ENCODE data around the gene PDE8B.

The PDE8B gene

DNA sequence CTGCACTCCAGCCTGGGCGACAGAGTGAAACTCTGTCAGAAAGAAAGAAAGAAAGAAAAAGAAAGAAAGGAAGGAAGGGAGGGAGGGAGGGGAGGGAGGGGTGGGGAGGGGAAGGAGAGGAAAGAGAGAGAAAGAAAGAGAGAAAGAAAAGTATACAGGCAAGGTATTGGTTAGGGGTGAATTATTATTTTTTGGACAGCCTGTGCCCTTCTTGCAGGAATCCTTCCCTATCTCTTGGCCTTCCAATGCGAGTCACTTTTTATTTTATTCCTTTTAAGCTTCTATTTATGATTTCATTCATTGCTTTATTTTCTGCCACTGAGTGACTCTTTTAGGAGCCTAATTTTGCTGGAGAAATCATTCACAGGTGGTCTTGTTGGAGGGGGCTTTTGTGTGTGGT, 98.7 kb downstream of the PDE8B start:
- Histone ChIP-seq H3K36me3 (replicated peaks; ENCODE audit: low read depth, low read length) (no peaks in the 10 kb centered on the region), H3K27ac (ENCODE audit: low read length) (no peak overlapping the region), H3K9me3 (ENCODE audit: insufficient read depth, low read length) (no peaks in the 10 kb centered on the region), H3K4me1 (ENCODE audit: low read length) (no peaks in the 10 kb centered on the region), H3K4me2 (ENCODE audit: low read length) (no peak overlapping the region), H3K9ac (ENCODE audit: low read length) (no peak overlapping the region), H2AFZ (ENCODE audit: low read depth, low read length) (no peak overlapping the region), H3K27me3 (ENCODE audit: low read depth, low read length) (no peaks in the 10 kb centered on the region), H4K20me1 (ENCODE audit: insufficient read depth, low read length) (no peaks in the 10 kb centered on the region), H3K79me2 (ENCODE audit: low read length) (no peaks in the 10 kb centered on the region), H3K4me3 (ENCODE audit: low read length) (no peak overlapping the region)
- TF ChIP-seq, protein P1, sequence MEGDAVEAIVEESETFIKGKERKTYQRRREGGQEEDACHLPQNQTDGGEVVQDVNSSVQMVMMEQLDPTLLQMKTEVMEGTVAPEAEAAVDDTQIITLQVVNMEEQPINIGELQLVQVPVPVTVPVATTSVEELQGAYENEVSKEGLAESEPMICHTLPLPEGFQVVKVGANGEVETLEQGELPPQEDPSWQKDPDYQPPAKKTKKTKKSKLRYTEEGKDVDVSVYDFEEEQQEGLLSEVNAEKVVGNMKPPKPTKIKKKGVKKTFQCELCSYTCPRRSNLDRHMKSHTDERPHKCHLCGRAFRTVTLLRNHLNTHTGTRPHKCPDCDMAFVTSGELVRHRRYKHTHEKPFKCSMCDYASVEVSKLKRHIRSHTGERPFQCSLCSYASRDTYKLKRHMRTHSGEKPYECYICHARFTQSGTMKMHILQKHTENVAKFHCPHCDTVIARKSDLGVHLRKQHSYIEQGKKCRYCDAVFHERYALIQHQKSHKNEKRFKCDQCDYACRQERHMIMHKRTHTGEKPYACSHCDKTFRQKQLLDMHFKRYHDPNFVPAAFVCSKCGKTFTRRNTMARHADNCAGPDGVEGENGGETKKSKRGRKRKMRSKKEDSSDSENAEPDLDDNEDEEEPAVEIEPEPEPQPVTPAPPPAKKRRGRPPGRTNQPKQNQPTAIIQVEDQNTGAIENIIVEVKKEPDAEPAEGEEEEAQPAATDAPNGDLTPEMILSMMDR (IDR thresholded peaks at IDR 0.05; ENCODE audit: low read depth, low read length), result no peak
- no peak for TF ChIP-seq EZH2phosphoT487 (IDR thresholded peaks at IDR 0.05; ENCODE audit: low read depth)

DNA sequence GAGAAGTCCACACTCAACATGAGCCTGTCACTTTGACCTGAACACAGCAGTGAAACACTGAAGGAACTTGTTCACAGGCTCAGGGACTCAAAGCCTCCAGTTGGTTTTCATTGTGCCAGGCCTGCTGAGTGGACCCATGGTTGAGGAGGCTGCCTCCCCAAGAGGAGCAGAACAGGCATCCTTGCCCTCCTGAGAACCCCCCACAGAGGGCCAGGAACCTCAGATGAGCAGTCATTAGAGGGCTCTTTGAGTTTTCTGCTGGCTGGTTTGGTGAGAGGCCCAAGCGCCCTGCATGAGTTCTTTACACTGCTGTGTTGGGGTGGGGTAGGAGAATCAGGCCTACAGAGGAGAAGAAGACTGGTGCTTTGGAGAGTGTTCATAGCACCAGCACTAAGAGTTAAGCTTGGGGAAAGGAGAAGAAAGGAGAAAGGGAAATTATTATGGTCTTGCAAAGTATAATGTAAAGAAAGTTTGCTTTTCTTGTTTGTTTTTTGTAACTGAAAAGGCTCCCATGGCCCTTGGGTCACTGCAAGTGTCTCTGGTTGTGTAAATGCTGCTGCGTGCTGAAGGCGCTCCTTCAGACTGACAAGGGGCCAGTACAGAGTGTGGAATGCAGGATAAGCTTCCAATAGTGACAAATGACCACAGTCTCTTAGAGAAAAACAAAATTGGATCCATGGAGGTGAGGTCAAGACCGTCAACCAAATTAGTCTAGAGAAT, 100.2 kb downstream of the PDE8B start:
- no peak overlapping the region for H3K4me2 ChIP-seq (ENCODE audit: low read length)
- no peaks in the 10 kb centered on the region for H3K9me3 ChIP-seq (ENCODE audit: insufficient read depth, low read length)
- H3K27me3 ChIP-seq (ENCODE audit: low read depth, low read length), result no peaks in the 10 kb centered on the region
- TF ChIP-seq, protein P1 (IDR thresholded peaks at IDR 0.05; ENCODE audit: low read depth, low read length), result no peak
- no peak for TF ChIP-seq EZH2phosphoT487 (IDR thresholded peaks at IDR 0.05; ENCODE audit: low read depth)
- H2AFZ ChIP-seq (ENCODE audit: low read depth, low read length), result no peak overlapping the region
- no peak overlapping the region for H3K4me3 ChIP-seq (ENCODE audit: low read length)
- no peaks in the 10 kb centered on the region for H4K20me1 ChIP-seq (ENCODE audit: insufficient read depth, low read length)
- no peak overlapping the region for H3K9ac ChIP-seq (ENCODE audit: low read length)
- H3K79me2 ChIP-seq (ENCODE audit: low read length), result no peaks in the 10 kb centered on the region
- no peak overlapping the region for H3K27ac ChIP-seq (ENCODE audit: low read length)
- H3K4me1 ChIP-seq (ENCODE audit: low read length), result peaks cover 7% of the 10 kb centered on the region
- no peaks in the 10 kb centered on the region for H3K36me3 ChIP-seq (replicated peaks; ENCODE audit: low read depth, low read length)

DNA sequence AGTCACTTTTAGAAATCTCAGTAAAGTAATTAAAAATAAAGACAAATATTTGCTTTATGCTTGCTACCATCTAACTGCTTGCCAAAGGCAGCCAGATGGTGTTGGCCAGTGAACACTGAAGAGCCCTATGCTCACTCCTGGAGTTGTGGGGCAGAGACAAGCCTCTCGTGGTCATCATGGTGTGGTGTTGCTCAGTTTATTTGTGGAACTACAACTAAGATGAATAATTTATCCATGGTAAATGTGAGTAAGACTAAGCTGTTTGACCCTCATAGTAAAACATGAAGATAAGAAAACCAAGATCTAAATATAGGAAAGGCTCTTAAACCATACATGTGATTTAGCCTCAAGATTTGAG, 100.7 kb downstream of the PDE8B start:
- Histone ChIP-seq H3K9ac (ENCODE audit: low read length) (no peak overlapping the region), H3K27me3 (ENCODE audit: low read depth, low read length) (no peaks in the 10 kb centered on the region), H3K9me3 (ENCODE audit: insufficient read depth, low read length) (no peaks in the 10 kb centered on the region), H2AFZ (ENCODE audit: low read depth, low read length) (no peak overlapping the region), H3K36me3 (replicated peaks; ENCODE audit: low read depth, low read length) (no peaks in the 10 kb centered on the region), H3K27ac (ENCODE audit: low read length) (no peak overlapping the region), H3K4me1 (ENCODE audit: low read length) (peaks cover 7% of the 10 kb centered on the region), H3K79me2 (ENCODE audit: low read length) (no peaks in the 10 kb centered on the region), H3K4me3 (ENCODE audit: low read length) (no peak overlapping the region), H4K20me1 (ENCODE audit: insufficient read depth, low read length) (no peaks in the 10 kb centered on the region), H3K4me2 (ENCODE audit: low read length) (no peak overlapping the region)
- TF ChIP-seq, protein P1 (IDR thresholded peaks at IDR 0.05; ENCODE audit: low read depth, low read length), result no peak

DNA sequence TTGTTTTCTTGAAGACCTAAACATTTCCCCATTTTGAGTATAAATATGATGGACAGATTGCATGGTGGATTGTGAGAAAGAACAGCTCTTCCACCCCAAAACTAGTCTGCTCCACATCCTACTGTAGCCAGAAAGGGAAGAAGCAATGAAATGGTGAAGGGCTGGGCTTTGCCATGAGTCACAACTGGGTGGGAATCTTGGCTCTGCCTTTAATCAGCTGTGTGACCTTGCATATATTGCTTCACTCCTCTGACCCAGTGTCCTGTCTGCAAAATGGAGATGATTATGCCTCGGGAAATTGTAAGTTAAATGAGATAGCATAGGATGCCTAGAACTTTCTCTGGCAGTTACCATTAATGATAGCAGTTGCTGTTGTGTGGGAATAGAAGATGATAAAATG, 101.9 kb downstream of the PDE8B start:
- H3K36me3 ChIP-seq (replicated peaks; ENCODE audit: low read depth, low read length), result no peaks in the 10 kb centered on the region
- no peak overlapping the region for H3K4me3 ChIP-seq (ENCODE audit: low read length)
- H3K27ac ChIP-seq (ENCODE audit: low read length), result no peak overlapping the region
- H3K27me3 ChIP-seq (ENCODE audit: low read depth, low read length), result no peaks in the 10 kb centered on the region
- no peaks in the 10 kb centered on the region for H3K9me3 ChIP-seq (ENCODE audit: insufficient read depth, low read length)
- peaks cover 7% of the 10 kb centered on the region for H3K4me1 ChIP-seq (ENCODE audit: low read length)
- H3K9ac ChIP-seq (ENCODE audit: low read length), result no peak overlapping the region
- no peaks in the 10 kb centered on the region for H4K20me1 ChIP-seq (ENCODE audit: insufficient read depth, low read length)
- H3K79me2 ChIP-seq (ENCODE audit: low read length), result no peaks in the 10 kb centered on the region
- H3K4me2 ChIP-seq (ENCODE audit: low read length), result no peak overlapping the region
- TF ChIP-seq, protein P1 (IDR thresholded peaks at IDR 0.05; ENCODE audit: low read depth, low read length), result no peak
- TF ChIP-seq EZH2phosphoT487 (IDR thresholded peaks at IDR 0.05; ENCODE audit: low read depth), result no peak
- no peak overlapping the region for H2AFZ ChIP-seq (ENCODE audit: low read depth, low read length)
